ENCODE measurements around the gene SEL1L.

DNA sequence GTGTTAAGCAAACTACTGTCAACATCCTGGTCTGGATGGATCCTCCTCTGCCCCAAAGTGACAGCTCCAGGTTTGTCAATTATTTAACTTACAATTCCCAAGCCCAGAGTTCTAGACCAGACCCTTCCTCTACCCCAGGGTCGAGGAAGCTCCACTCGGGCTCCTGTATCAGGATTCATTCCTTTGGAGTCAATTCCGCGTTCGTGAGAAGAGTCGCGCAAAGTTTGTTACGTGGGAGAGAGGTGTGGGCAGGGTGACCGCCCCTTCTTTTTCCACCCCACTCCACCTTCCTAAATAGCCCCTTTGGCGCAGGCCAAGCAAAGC, 479 bp downstream of the SEL1L start:
- TF ChIP-seq, protein P1, sequence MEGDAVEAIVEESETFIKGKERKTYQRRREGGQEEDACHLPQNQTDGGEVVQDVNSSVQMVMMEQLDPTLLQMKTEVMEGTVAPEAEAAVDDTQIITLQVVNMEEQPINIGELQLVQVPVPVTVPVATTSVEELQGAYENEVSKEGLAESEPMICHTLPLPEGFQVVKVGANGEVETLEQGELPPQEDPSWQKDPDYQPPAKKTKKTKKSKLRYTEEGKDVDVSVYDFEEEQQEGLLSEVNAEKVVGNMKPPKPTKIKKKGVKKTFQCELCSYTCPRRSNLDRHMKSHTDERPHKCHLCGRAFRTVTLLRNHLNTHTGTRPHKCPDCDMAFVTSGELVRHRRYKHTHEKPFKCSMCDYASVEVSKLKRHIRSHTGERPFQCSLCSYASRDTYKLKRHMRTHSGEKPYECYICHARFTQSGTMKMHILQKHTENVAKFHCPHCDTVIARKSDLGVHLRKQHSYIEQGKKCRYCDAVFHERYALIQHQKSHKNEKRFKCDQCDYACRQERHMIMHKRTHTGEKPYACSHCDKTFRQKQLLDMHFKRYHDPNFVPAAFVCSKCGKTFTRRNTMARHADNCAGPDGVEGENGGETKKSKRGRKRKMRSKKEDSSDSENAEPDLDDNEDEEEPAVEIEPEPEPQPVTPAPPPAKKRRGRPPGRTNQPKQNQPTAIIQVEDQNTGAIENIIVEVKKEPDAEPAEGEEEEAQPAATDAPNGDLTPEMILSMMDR (IDR thresholded peaks at IDR 0.05), result no peak
- TF ChIP-seq POLR2A (IDR thresholded peaks at IDR 0.05), result no peak
